ENCODE data around the gene RAB24.

The RAB24 gene

DNA sequence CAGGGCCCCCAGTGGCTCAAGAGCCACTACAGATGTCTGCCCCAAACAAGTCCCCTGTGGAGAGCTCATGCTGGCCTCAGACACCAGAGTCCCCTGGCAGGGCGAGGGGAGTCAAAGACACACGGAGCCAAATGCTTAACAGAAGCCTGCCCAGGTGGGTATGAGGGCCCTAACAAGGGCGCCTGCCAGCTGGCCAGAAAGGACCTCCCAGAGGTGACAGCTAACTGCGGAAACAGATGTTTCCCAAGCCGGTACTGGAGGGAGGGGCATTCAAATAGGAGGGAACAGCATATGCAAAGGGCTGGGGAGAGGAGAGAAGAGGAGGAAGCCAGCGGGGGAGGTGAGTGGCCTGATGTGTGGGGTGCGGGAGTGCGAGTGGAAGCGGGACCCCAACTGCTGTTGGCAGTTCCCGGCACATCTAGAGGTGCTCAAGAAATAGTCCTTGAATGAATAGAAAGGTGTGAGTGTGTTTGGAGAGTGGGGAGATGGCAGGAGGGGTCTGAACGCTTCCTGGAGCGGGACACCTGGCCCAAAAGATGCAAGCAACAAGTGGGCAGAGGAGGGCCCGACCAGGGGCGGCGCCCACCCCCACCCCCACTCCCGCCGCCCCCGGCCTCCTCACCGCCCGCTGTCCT lies 7.4 kb upstream of the RAB24 start:
- TF ChIP-seq, protein P1, sequence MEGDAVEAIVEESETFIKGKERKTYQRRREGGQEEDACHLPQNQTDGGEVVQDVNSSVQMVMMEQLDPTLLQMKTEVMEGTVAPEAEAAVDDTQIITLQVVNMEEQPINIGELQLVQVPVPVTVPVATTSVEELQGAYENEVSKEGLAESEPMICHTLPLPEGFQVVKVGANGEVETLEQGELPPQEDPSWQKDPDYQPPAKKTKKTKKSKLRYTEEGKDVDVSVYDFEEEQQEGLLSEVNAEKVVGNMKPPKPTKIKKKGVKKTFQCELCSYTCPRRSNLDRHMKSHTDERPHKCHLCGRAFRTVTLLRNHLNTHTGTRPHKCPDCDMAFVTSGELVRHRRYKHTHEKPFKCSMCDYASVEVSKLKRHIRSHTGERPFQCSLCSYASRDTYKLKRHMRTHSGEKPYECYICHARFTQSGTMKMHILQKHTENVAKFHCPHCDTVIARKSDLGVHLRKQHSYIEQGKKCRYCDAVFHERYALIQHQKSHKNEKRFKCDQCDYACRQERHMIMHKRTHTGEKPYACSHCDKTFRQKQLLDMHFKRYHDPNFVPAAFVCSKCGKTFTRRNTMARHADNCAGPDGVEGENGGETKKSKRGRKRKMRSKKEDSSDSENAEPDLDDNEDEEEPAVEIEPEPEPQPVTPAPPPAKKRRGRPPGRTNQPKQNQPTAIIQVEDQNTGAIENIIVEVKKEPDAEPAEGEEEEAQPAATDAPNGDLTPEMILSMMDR (IDR thresholded peaks at IDR 0.05; ENCODE audit: low read depth, low read length), result no peak
- no peak for DNase-seq (ENCODE audit: low read depth, low spot score)
- peak overlapping the region; percentile 63 for H3K4me3 ChIP-seq (ENCODE audit: low read depth, low read length)
- in situ Hi-C loops (cut with HindIII; ENCODE audit: low sequenced_read_pairs), result no loop called here

- TF ChIP-seq, protein P1 (IDR thresholded peaks at IDR 0.05; ENCODE audit: low read depth, low read length), result no peak
- in situ Hi-C loops (cut with HindIII; ENCODE audit: low sequenced_read_pairs), result no loop called here
- H3K4me3 ChIP-seq (ENCODE audit: low read depth, low read length), result peak overlapping the region; percentile 63
- no peak for DNase-seq (ENCODE audit: low read depth, low spot score)
These were observed 6.8 kb upstream of the RAB24 start for GRCh38 chr5:177310332-177310731.

- H3K4me3 ChIP-seq (ENCODE audit: low read depth, low read length), result no peak overlapping the region
- in situ Hi-C loops (cut with HindIII; ENCODE audit: low sequenced_read_pairs), result no loop called here
- TF ChIP-seq, protein P1 (IDR thresholded peaks at IDR 0.05; ENCODE audit: low read depth, low read length), result peak; percentile 97
- DNase-seq (ENCODE audit: low read depth, low spot score), result peak; percentile 67
These were observed 6.1 kb upstream of the RAB24 start for GRCh38 chr5:177309351-177310191.

DNA sequence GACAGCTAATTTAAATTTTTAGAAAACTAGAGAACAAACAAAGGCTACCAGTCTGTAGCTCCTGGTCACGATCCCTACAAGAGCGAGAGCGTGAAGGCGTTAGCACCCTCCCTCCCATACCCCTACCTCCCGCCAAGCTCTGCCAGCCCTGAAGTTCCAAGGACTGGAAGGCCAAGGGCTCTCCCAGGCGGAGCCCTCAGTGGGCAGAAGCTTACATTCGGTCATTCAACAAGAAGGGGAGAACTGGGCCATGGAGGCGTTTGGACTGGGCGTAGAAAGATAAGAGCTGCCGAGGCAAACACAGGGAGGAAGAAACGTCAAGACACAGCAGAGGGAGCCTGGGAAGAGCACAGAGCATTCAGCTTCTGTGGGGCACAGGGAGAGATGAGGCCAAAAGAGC lies 5.2 kb upstream of the RAB24 start:
- in situ Hi-C loops (cut with HindIII; ENCODE audit: low sequenced_read_pairs), result no loop called here
- no peak for DNase-seq (ENCODE audit: low read depth, low spot score)
- TF ChIP-seq, protein P1 (IDR thresholded peaks at IDR 0.05; ENCODE audit: low read depth, low read length), result no peak
- H3K4me3 ChIP-seq (ENCODE audit: low read depth, low read length), result no peak overlapping the region

- DNase-seq (ENCODE audit: low read depth, low spot score), result no peak
- no peak overlapping the region for H3K4me3 ChIP-seq (ENCODE audit: low read depth, low read length)
- TF ChIP-seq, protein P1 (IDR thresholded peaks at IDR 0.05; ENCODE audit: low read depth, low read length), result no peak
- in situ Hi-C loops (cut with HindIII; ENCODE audit: low sequenced_read_pairs), result no loop called here
These were observed 4.2 kb upstream of the RAB24 start for GRCh38 chr5:177307544-177308363.

Data from astrocyte of the spinal cord (primary cell).